OCI-LY3 (cell line): ENCODE results near the gene PMM1.

Experiments used
- H2AFZ ChIP-seq: fragments of 200-600, 300-600 bp; shearing (Covaris generic); 2 replicates; pipeline ENCODE4 v1.6.0; 2014; ENCODE audit warnings: antibody characterized with exemption, low read depth, low read length
- H3K27ac ChIP-seq: fragments of 200-600, 300-600 bp; sonication (generic); 2 replicates; pipeline ENCODE4 v1.5.1; 2014; ENCODE audit warnings: mild to moderate bottlenecking, low read length, moderate library complexity, mixed read lengths
- H3K27me3 ChIP-seq: fragments of 200-600, 300-600 bp; sonication (generic); 2 replicates; pipeline ENCODE4 v1.6.1; 2014; ENCODE audit warnings: low read depth, low read length, mixed read lengths
- H3K36me3 ChIP-seq: fragments of 200-600, 300-600 bp; sonication (generic); replicated peaks from 2 replicates; pipeline ENCODE3; 2014; ENCODE audit warnings: low read depth, low read length, mixed read lengths
- H3K4me1 ChIP-seq: fragments of 300-600, 200-600 bp; sonication (generic); 2 replicates; pipeline ENCODE4 v1.6.1; 2014; ENCODE audit warnings: low read length, mixed read lengths
- H3K4me2 ChIP-seq: fragments of 200-600, 300-600 bp; sonication (generic); 2 replicates; pipeline ENCODE4 v1.6.1; 2014; ENCODE audit warnings: low read length, mixed read lengths
- H3K4me3 ChIP-seq: fragments of 300-600, 200-600 bp; sonication (generic); 2 replicates; pipeline ENCODE4 v1.5.1; 2014; ENCODE audit warnings: antibody characterized with exemption, mild to moderate bottlenecking, low read length, moderate library complexity
- H3K79me2 ChIP-seq: fragments of 300-600, 200-600 bp; shearing (Covaris generic); 2 replicates; pipeline ENCODE4 v1.6.1; 2014; ENCODE audit warnings: mild to moderate bottlenecking, low read length, mixed read lengths
- H3K9ac ChIP-seq: fragments of 300-600, 200-600 bp; shearing (Covaris generic); 2 replicates; pipeline ENCODE4 v1.6.0; 2014; ENCODE audit warnings: mild to moderate bottlenecking, low read length, moderate library complexity
- H3K9me3 ChIP-seq: fragments of 200-600, 300-600 bp; shearing (Covaris generic); 2 replicates; pipeline ENCODE4 v1.6.1; 2014; ENCODE audit warnings: low read length, mixed read lengths; ENCODE audit not compliant: insufficient read depth
- H4K20me1 ChIP-seq: fragments of 200-600, 300-600 bp; sonication (generic); 2 replicates; pipeline ENCODE4 v1.6.1; 2016; ENCODE audit warnings: low read length, mixed read lengths; ENCODE audit not compliant: insufficient read depth
- EZH2phosphoT487 ChIP-seq: fragments of 200-600 bp; shearing (Covaris generic); IDR thresholded peaks from 2 replicates; pipeline ENCODE4 v1.6.1; 2018; ENCODE audit warnings: antibody characterized with exemption, mixed run types, low read depth
- TF ChIP-seq, protein P1 (sequence below): fragments of 200-600, 300-600 bp; sonication (generic); IDR thresholded peaks from 2 replicates; pipeline ENCODE4 v1.5.1; 2014; ENCODE audit warnings: antibody characterized with exemption, low read length, low read depth

PMM1 gene

GRCh38 chr22:41563051-41563711, 26.5 kb downstream of the PMM1 start:
- Histone ChIP-seq H3K9me3 (no peaks in the 10 kb centered on the region), H3K27ac (no peak overlapping the region), H3K79me2 (no peaks in the 10 kb centered on the region), H4K20me1 (no peaks in the 10 kb centered on the region), H3K4me3 (no peak overlapping the region), H3K36me3 (no peaks in the 10 kb centered on the region), H3K9ac (no peak overlapping the region), H3K4me1 (no peaks in the 10 kb centered on the region), H3K4me2 (no peak overlapping the region), H3K27me3 (peaks cover 21% of the 10 kb centered on the region), H2AFZ (no peak overlapping the region)
- TF ChIP-seq, protein P1, sequence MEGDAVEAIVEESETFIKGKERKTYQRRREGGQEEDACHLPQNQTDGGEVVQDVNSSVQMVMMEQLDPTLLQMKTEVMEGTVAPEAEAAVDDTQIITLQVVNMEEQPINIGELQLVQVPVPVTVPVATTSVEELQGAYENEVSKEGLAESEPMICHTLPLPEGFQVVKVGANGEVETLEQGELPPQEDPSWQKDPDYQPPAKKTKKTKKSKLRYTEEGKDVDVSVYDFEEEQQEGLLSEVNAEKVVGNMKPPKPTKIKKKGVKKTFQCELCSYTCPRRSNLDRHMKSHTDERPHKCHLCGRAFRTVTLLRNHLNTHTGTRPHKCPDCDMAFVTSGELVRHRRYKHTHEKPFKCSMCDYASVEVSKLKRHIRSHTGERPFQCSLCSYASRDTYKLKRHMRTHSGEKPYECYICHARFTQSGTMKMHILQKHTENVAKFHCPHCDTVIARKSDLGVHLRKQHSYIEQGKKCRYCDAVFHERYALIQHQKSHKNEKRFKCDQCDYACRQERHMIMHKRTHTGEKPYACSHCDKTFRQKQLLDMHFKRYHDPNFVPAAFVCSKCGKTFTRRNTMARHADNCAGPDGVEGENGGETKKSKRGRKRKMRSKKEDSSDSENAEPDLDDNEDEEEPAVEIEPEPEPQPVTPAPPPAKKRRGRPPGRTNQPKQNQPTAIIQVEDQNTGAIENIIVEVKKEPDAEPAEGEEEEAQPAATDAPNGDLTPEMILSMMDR: no peak
- TF ChIP-seq EZH2phosphoT487: no peak

GRCh38 chr22:41562461-41562860, 27.2 kb downstream of the PMM1 start:
- Histone ChIP-seq H3K4me2 (no peak overlapping the region), H3K27ac (no peak overlapping the region)

DNA sequence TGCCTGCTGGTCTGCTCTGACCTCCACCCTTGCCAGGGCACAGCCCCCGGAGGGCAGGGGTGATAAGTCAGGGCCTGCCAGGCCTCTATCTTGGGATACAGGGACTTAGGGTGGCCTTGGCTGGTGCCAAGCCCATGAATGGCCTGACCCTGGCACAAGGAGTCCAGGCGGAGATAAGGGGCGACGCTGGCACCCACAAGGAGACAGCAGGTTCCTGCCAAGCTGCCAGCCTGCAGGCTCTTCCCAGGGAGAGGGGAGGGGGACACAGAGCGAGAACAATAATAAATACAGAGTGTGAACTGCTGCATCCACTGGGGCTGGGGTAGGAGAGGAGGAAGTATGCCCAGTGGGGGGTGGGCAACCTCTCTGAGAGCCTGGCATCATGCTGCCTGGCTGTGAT, 27.9 kb downstream of the PMM1 start:
- no peak overlapping the region for H3K4me3 ChIP-seq
- TF ChIP-seq, protein P1: no peak
- TF ChIP-seq EZH2phosphoT487: no peak
- peaks cover 24% of the 10 kb centered on the region for H3K27me3 ChIP-seq
- H4K20me1 ChIP-seq: no peaks in the 10 kb centered on the region
- no peaks in the 10 kb centered on the region for H3K9me3 ChIP-seq
- no peak overlapping the region for H3K27ac ChIP-seq
- H3K4me1 ChIP-seq: no peaks in the 10 kb centered on the region
- H3K9ac ChIP-seq: no peak overlapping the region
- no peaks in the 10 kb centered on the region for H3K36me3 ChIP-seq
- H2AFZ ChIP-seq: no peak overlapping the region
- no peaks in the 10 kb centered on the region for H3K79me2 ChIP-seq
- H3K4me2 ChIP-seq: no peak overlapping the region

More at GRCh38 chr22:41562461-41562860, 27.2 kb downstream of the PMM1 start:
- Histone ChIP-seq H3K4me3 (no peak overlapping the region), H4K20me1 (no peaks in the 10 kb centered on the region), H3K36me3 (no peaks in the 10 kb centered on the region), H3K9ac (no peak overlapping the region), H2AFZ (no peak overlapping the region), H3K4me1 (no peaks in the 10 kb centered on the region), H3K9me3 (no peaks in the 10 kb centered on the region), H3K27me3 (peaks cover 21% of the 10 kb centered on the region), H3K79me2 (no peaks in the 10 kb centered on the region)
- no peak for TF ChIP-seq EZH2phosphoT487
- TF ChIP-seq, protein P1: no peak

DNA sequence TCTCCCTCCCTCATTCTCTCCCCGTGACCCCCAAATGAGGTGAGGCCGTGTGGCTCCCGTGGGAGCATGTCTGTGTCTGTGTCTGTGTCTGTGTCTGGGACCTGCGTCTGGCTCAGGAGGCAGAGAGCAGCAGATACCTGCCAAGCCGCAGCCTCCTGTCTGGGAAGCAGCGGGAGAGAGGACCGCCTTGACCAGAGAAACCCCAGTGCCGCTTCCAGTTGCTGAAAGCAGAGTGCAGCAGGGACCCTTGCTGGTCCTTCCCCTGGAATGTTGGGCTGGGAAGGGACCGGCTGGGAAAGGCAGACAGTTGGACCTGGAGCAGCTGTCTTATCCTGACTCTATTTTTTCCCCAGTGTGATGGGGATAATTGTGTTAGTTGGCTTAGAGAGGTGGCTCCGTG, 28.3 kb downstream of the PMM1 start:
- Histone ChIP-seq H3K9ac (no peak overlapping the region), H4K20me1 (no peaks in the 10 kb centered on the region), H3K4me1 (no peaks in the 10 kb centered on the region), H2AFZ (no peak overlapping the region), H3K27me3 (peaks cover 24% of the 10 kb centered on the region), H3K36me3 (no peaks in the 10 kb centered on the region), H3K79me2 (no peaks in the 10 kb centered on the region), H3K9me3 (no peaks in the 10 kb centered on the region), H3K27ac (no peak overlapping the region), H3K4me3 (no peak overlapping the region), H3K4me2 (no peak overlapping the region)
- TF ChIP-seq, protein P1: no peak
- no peak for TF ChIP-seq EZH2phosphoT487
